Subcutaneous abdominal adipose tissue (tissue), 5 donors: ENCODE data around the gene TTI1.

Experiments
- H3K27ac ChIP-seq: one replicate; pipeline ENCODE4 v1.7.0; 2013; ENCODE audit warnings: low read depth, mild to moderate bottlenecking, inconsistent platforms, low read length, moderate library complexity
- H3K27me3 ChIP-seq, 5 donors: one replicate each; pipeline ENCODE4 v1.7.0; 2013; ENCODE audit warnings: low read length in 5 of 5, inconsistent platforms in 1 of 5; ENCODE audit not compliant: control insufficient read depth in 5 of 5, insufficient read depth in 4 of 5
- H3K36me3 ChIP-seq, 5 donors: one replicate each; pipeline ENCODE4 v1.7.0; 2013; ENCODE audit warnings: low read length in 5 of 5; ENCODE audit not compliant: control insufficient read depth in 5 of 5, insufficient read depth in 5 of 5
- H3K4me1 ChIP-seq, 5 donors: one replicate each; pipeline ENCODE4 v1.7.0; 2013; ENCODE audit warnings: low read length in 5 of 5, mild to moderate bottlenecking in 3 of 5, moderate library complexity in 1 of 5; ENCODE audit not compliant: control insufficient read depth in 5 of 5, insufficient read depth in 5 of 5
- H3K4me3 ChIP-seq, 5 donors: one replicate each; pipeline ENCODE4 v1.7.0; 2013; ENCODE audit warnings: low read length in 5 of 5, low read depth in 1 of 5
- H3K9ac ChIP-seq, 5 donors: one replicate each; pipeline ENCODE4 v1.7.0; 2013; ENCODE audit warnings: low read length in 5 of 5, mild to moderate bottlenecking in 4 of 5, moderate library complexity in 3 of 5
- H3K9me3 ChIP-seq, 5 donors: one replicate each; pipeline ENCODE4 v1.7.0; 2013; ENCODE audit warnings: low read length in 5 of 5; ENCODE audit not compliant: control insufficient read depth in 5 of 5
- donor health status: healthy.
- donor health status: healthy.
- donor health status: healthy.
- donor health status: healthy.
- donor health status: healthy.

TTI1 gene

DNA sequence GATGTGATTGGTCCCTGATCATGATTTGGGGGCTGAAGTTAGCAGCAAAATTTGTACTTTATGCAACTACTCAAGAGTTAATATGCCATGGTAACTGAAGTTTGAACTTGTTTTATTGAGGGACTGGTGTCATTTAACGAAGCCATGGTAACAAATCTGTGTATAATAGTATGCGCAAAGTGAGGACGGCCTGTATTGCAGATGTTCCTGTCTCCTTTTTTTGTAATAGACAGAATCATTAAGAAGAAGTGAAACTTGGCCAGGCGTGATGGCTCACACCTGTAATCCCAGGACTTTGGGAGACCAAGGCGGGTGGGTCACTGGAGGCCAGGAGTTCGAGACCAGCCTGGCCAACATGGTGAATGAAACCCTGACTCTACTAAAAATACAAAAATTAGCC, 22.6 kb upstream of the TTI1 start:
- peaks cover 0 to 6% (median 4%) of the 10 kb centered on the region in 5 donors for H3K4me1 ChIP-seq
- H3K27ac ChIP-seq: no peak overlapping the region
- H3K27me3 ChIP-seq: no peaks in the 10 kb centered on the region
- H3K36me3 ChIP-seq: peaks cover 30 to 64% (median 46%) of the 10 kb centered on the region in 5 donors
- no peaks in the 10 kb centered on the region for H3K9me3 ChIP-seq
- H3K9ac ChIP-seq: no peak overlapping the region
- no peak overlapping the region for H3K4me3 ChIP-seq

DNA sequence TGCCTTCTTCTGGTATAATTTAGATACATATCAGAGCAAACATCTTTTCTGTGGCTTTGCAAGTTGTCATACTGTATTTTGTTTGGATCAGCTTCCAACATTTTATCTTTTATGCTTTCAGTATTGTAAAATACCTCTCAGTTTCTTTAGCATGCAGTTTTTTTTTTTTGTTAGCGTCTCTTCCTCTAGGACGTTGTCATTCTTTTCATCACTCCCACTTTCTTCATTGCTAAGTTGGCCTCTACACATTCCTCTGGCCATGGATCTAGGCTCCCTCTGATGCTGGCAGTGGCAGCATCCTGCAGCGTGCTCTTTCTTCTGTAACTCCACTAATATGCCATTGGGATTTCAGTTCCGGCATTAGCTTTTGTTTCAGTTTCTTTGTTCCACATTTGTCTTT, 22.0 kb upstream of the TTI1 start:
- Histone ChIP-seq H3K9ac (no peak overlapping the region), H3K27ac (no peak overlapping the region), H3K4me1 (peaks cover 0 to 7% (median 5%) of the 10 kb centered on the region in 5 donors), H3K9me3 (no peaks in the 10 kb centered on the region), H3K36me3 (peaks cover 27 to 61% (median 44%) of the 10 kb centered on the region in 5 donors), H3K27me3 (no peaks in the 10 kb centered on the region), H3K4me3 (no peak overlapping the region)

DNA sequence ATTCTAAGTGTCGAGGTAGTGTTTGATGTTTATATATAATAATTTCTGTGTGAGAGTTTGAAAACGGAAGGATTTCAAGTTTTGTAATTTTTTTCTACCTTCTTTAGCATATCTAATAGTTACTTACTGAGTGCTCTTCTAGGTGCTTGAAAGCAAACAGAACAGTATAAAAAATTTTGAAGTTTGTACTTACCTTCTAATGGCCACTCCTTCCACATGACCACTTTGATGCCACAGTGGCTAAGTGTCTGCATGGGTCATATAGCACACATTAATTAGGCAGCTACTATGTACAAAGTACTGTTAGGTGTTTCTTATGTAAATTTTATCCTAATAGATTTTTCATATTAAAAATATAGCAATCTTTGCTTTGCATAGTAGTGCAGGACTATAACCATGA, 21.4 kb upstream of the TTI1 start:
- Histone ChIP-seq H3K4me1 (peaks cover 0 to 12% (median 5%) of the 10 kb centered on the region in 5 donors), H3K9me3 (no peaks in the 10 kb centered on the region)

DNA sequence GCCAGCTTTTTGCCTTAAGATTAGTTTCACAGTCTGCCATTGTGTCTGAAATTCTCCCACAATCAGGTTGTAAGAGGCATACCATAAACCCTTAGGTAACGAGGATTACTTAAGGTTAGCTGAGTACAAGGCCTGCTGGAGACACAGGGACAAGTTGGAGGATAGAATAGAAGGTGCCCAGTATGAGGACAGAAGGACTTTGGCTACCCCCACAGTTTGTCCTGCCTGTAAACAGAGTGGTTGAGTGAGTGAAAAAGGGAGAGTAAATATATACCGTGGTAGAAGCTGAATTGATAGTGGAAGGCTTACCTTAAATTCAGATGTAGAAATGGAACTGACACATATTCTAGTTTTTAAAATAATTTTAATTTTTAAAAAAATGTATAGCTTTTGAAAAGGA, 19.6 kb upstream of the TTI1 start:
- H3K27ac ChIP-seq: no peak overlapping the region
- H3K4me1 ChIP-seq: peaks cover 0 to 21% (median 13%) of the 10 kb centered on the region in 5 donors
- H3K4me3 ChIP-seq: no peak overlapping the region
- no peaks in the 10 kb centered on the region for H3K9me3 ChIP-seq
- H3K9ac ChIP-seq: no peak overlapping the region
- peaks cover 16 to 50% (median 33%) of the 10 kb centered on the region in 5 donors for H3K36me3 ChIP-seq
- H3K27me3 ChIP-seq: no peaks in the 10 kb centered on the region

More for the DNA sequence above, 21.4 kb upstream of the TTI1 start:
- H3K27ac ChIP-seq: no peak overlapping the region
- no peak overlapping the region for H3K4me3 ChIP-seq
- H3K36me3 ChIP-seq: peaks cover 27 to 61% (median 44%) of the 10 kb centered on the region in 5 donors
- H3K27me3 ChIP-seq: no peaks in the 10 kb centered on the region
- H3K9ac ChIP-seq: no peak overlapping the region

DNA sequence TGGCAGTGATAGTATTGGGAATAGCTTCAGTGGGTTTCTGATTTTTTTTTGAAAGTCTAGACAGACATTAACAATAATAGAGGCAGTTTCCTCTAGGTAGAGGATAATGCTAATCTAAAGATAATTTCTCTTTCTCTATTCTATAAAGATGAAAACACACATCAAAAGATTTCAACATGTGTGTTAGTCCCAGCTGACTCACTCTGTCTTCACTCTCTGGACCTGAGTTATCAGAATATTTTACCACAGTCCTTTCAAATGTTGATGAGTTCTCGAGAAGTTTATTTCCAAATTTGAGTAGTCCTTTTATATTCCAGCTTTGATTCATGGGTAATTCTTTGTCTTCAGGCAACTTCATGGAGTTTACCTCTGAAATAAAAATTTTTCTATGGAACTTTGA, 17.4 kb upstream of the TTI1 start:
- Histone ChIP-seq H3K4me1 (peaks cover 0 to 21% (median 16%) of the 10 kb centered on the region in 5 donors), H3K27ac (no peak overlapping the region)

DNA sequence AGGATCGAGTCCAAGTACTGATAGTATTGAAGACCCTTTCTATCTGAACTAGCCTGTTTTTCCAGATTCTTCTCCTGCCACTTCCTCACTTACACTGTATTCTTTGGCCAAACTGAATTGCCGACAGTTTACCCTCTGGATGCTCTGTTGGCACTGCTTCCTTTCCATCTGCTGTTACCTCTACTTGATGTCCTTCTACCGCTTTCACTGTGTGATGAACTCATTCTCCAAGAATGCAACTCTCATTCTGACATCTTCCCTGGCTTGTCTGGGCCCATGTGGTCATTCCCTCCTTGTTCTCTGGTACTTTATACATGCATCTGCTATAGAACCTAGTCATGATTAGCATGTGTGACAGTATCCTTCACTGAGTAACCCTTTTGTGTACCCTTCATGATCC, 16.5 kb upstream of the TTI1 start:
- H3K27ac ChIP-seq: no peak overlapping the region
- peaks cover 0 to 21% (median 16%) of the 10 kb centered on the region in 5 donors for H3K4me1 ChIP-seq
- H3K4me3 ChIP-seq: no peak overlapping the region
- no peaks in the 10 kb centered on the region for H3K27me3 ChIP-seq
- no peak overlapping the region for H3K9ac ChIP-seq
- no peaks in the 10 kb centered on the region for H3K9me3 ChIP-seq
- peaks cover 15 to 44% (median 27%) of the 10 kb centered on the region in 5 donors for H3K36me3 ChIP-seq

More for the DNA sequence above, 17.4 kb upstream of the TTI1 start:
- no peaks in the 10 kb centered on the region for H3K9me3 ChIP-seq
- H3K36me3 ChIP-seq: peaks cover 15 to 47% (median 27%) of the 10 kb centered on the region in 5 donors
- H3K4me3 ChIP-seq: no peak overlapping the region
- no peaks in the 10 kb centered on the region for H3K27me3 ChIP-seq
- no peak overlapping the region for H3K9ac ChIP-seq

DNA sequence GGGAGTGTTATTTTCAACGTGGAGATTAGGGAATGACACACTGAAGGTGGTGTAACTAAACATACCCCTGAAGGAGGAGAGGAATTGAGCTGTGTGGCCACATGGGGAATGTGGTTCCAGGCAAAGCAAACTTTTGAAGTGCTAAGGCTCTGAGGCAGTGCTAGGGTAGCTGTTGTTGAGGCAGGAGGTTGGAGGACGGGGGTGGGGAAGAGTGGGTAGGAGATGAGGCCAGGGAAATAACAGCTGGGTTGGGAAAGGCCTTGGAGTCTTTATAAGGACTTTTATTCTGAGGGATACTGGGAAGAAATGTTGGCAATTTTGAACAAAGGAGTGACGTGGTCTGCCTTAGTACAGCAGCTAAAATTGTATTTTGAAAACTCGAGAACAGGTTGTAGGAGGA, 13.3 kb upstream of the TTI1 start:
- Histone ChIP-seq H3K27ac (no peak overlapping the region), H3K4me3 (no peak overlapping the region), H3K9me3 (no peaks in the 10 kb centered on the region), H3K4me1 (peaks cover 0 to 16% (median 10%) of the 10 kb centered on the region in 5 donors), H3K36me3 (peaks cover 29 to 57% (median 44%) of the 10 kb centered on the region in 5 donors), H3K9ac (no peak overlapping the region), H3K27me3 (no peaks in the 10 kb centered on the region)

DNA sequence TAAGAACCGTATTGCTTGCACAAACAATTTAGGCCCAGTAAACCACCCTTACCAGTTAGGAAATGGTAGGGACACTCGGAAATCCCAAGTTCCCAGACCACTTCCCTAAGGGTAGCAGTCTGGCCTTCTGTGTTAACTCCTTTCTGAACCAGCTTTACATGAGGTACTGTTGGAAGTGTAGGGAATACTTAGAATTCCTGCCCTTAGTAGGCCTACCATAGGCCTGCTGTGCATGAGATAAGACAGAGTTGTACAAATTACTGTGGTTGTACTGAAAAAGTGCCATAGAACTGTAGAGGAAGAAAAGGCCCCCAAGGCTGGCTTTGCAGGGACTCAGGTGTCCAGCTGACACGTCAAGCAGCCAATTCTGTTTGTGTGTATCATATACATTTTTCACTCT, 11.4 kb upstream of the TTI1 start:
- Histone ChIP-seq H3K4me1 (peaks cover 0 to 13% (median 4%) of the 10 kb centered on the region in 5 donors), H3K9ac (no peak overlapping the region), H3K4me3 (no peak overlapping the region), H3K9me3 (no peaks in the 10 kb centered on the region), H3K36me3 (peaks cover 20 to 60% (median 42%) of the 10 kb centered on the region in 5 donors), H3K27me3 (no peaks in the 10 kb centered on the region), H3K27ac (no peak overlapping the region)

DNA sequence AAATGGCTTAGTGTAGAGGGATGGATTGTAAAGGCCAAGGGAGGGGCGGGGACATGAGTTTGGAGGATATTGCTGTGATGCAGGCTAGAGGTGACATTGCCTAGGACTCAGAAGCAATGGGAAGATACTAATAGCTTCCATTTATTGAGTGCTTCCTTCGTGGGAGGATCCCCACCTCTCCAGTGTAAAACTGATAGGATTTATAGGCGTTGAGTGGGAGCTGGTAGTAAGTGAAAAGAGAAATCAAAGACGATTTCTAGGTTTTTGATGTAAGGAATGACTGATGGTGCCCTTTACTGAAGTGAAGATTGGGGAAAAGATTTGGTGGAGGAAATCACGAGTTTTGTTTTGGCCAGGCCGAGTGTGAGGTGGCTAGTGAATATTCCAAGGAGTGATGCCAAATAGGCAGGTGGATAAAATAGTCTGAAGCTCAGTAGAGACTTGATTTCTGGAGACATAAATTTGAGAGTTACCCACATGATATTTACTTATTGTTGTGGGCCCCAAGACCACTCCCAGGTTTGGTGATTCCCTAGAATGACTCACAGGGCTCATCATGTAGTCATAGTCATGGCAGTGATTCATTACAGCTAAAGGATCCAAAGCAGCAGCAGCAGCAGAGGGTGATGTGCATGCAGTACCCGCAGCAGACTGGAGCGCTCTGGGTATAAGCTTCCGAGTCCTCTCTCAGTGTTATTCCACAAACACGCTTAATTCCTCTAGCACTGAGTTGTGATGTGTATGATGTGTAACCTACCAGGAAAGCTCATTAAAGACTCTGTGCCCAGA, 10.4 kb upstream of the TTI1 start:
- Histone ChIP-seq H3K36me3 (peaks cover 18 to 58% (median 41%) of the 10 kb centered on the region in 5 donors), H3K27me3 (no peaks in the 10 kb centered on the region), H3K9me3 (no peaks in the 10 kb centered on the region), H3K27ac (no peak overlapping the region), H3K4me1 (peaks cover 0 to 12% (median 3%) of the 10 kb centered on the region in 5 donors), H3K4me3 (no peak overlapping the region), H3K9ac (no peak overlapping the region)

DNA sequence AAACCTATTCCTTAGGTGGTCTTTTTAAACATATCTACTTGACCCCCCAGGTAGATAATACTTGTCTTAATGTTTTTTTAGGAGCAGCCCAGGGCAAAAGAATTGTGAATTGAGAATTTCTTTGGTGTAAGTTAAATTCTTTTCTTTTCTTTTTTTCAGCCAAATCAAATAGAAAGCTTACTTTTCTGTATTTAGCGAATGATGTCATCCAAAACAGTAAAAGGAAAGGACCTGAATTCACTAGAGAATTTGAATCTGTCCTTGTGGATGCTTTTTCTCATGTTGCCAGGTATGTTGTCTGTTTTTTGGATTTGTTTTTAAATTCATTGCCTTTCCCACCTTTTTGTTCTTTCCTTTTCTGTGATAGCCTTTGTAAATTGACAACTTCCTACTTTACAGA, 7.0 kb upstream of the TTI1 start:
- Histone ChIP-seq H3K9ac (no peak overlapping the region), H3K9me3 (no peaks in the 10 kb centered on the region), H3K4me3 (no peak overlapping the region), H3K27ac (no peak overlapping the region), H3K36me3 (peaks cover 17 to 51% (median 47%) of the 10 kb centered on the region in 5 donors), H3K27me3 (no peaks in the 10 kb centered on the region), H3K4me1 (peaks cover 0 to 22% (median 18%) of the 10 kb centered on the region in 5 donors)
